Endothelial cell of hepatic sinusoid (primary cell): Measurements from ENCODE around the gene AK8.

Experiments used
- in situ Hi-C: cut with HindIII; loops from 2 replicates; pipeline ENCODE4 v1.10.0; 2017; ENCODE audit warnings: low sequenced_read_pairs

Gene AK8

DNA sequence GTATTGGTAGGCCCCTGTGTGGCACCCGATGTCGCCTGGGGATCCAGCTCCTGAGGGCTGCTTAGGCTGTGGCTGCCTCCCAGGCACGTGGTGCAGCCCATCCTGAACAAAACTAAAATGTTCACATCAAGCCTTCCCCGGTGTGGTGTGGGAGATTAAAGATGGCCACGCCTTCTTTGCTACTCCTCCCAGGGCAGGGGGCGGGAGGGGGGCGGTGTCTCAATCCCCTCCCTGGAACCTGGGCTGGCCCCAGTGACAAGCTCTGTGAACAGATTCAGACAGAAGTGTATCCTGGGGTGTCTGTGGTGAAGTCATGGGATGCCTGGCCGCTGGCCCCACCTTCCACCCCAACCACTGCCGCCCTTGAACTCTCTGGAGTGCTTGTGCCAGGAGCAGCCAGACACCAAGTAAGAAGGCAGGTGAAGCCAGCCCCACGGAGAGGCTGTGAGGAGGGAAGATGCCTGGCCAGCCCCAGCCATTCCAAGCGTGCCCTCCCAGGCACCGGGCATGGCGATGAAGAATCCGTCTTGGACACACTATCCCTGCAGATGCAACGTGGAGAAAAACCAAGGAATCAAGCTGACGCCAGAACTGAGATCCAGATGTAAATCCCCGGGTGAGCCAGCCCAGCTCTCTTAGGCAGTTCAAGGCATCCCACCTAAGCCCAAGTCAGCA is 75.8 kb downstream of the AK8 start:
- in situ Hi-C loops = no loop called here

- in situ Hi-C loops = no loop called here
Observed at GRCh38 chr9:132801659-132802058, 76.4 kb downstream of the AK8 start.

DNA sequence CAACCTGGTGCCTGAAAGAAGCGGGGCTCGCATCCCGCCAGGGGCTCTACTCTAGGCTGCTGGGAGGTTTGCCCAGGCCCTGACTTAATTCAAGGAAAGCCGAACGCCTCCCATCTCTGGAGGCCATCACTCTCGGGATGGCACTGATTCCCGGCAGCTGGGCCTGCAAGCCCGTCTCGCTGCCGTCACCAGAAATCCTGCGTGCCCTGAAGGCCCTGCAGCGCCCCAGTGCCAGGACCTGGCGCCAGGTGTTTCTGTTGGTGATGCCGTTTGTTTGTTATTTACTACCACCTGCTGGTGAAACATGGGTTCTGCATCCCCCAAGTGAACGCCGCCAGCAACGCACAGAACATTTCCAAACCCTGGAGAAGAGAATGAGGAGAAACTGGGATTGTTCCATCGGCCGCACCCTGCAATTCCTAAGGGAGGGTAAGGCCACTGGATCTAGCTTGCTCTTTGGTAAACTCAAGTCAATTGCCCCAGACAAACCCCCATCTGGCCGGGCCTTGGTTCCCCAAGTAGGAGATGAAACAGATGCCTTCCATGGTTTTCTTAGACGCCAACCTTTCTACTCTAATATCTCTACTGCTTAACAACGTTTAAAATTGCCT is 77.9 kb downstream of the AK8 start:
- in situ Hi-C loops = no loop called here

- in situ Hi-C loops = no loop called here
Observed at GRCh38 chr9:132798817-132799790, 79.0 kb downstream of the AK8 start.

DNA sequence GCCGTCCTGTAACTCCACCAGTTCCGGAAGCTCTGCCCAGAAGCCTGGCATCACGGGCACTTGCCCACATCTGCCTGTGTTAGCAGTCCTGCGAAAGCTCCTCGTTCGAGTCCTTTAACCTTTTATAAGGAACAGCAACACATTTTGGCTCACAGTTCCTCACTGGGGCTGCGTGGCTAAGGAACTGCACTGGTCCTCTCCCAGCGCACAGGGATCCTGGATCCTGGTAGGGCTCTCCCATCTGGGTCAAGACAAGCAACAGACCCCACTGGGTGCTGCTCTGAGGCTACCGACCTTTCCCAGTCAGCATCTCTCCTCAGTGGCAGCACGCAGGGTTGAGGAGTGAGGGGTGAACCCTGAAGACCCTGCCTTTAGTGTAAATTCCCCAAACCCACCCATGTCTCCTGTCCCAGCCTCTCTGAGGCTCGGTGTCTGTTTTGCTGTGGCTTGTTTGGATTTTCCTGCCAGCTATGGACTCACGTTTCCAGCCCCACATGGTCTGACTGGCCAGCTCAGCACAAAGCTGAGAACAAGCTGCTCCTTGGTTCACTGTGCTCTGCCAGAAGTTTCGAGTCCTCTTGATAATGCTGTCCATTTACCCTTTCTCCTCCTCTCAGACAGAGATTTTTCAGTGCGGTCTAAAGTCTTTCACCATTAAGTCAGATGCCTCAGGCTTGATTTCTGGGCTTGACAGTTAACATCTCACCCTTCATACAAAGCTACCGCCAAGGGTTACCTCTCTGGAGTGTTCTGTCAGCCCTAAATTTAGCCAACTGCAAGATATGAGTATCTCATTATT is 80.0 kb downstream of the AK8 start:
- in situ Hi-C loops = no loop called here

GRCh38 chr9:132795511-132796303 is 82.4 kb downstream of the AK8 start:
- in situ Hi-C loops = no loop called here

DNA sequence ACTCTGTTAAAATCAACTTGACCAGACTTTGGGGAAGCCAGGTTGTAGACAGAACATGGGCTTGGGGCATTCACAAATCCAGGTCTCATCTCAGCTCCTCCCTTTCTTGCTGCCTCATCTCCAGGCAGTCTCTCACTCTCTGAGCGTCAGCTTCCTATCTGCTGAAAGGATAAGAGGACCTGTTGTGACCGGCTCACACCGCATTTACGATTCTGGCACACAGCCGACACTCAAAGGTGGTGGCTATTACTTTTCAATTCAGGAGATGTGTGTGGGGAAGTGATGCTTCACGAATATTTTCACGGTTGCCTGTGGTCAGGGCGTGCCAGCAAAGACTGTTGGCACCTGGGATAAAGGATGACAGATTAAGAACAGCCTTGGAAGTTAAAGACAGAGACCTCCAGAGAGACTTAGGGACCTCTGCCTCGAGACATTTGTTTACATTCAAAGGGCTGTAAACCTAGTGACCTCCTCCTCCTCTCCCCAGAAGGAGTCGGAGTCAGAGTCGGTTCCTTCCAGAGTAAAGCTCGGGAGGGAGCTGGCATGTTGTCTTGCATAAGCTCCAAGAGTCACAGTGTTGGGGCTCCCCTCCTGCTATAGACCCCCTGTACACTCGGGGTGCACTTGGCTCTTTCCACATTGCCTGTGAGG is 83.2 kb downstream of the AK8 start:
- in situ Hi-C loops = no loop called here

GRCh38 chr9:132793606-132794580 is 84.2 kb downstream of the AK8 start:
- in situ Hi-C loops = no loop called here

- in situ Hi-C loops = no loop called here
Observed at GRCh38 chr9:132792547-132792946, 85.5 kb downstream of the AK8 start.

DNA sequence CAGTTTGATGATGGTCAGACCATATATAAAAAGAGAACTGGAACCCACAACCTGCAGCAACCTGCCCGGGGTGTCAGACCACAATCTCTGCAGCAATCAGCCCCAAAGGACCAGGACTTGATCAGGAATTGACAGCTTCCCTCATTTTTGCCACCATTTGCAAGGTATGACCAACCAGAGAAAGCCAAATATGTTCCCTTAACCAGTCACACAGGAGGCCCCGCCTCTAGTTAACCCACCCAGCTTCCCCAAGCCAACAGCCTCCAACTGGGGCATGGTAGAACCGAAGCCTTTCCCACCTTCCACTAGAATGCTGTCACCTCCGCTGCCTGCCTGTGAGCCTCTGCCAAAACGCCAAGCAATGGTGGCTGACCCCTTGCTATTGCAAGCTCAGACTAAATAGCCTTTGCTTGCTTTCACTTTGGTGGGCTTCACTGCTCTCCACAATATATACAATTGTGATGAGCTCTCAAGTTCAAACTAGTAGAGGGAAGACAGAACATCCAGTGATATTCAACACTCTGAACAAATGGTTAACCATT is 86.3 kb downstream of the AK8 start:
- in situ Hi-C loops = no loop called here

GRCh38 chr9:132789719-132790118 is 88.4 kb downstream of the AK8 start:
- in situ Hi-C loops = loop anchor here (10.0 kb wide), 1 partner anchor 305 kb away; no protein-coding TSS in a partner anchor

- in situ Hi-C loops = loop anchor here (10.0 kb wide), 1 partner anchor 304 kb away; no protein-coding TSS in a partner anchor
Observed at GRCh38 chr9:132788378-132788777, 89.7 kb downstream of the AK8 start.

- in situ Hi-C loops = loop anchor here (10.0 kb wide), 1 partner anchor 303 kb away; no protein-coding TSS in a partner anchor
Observed at GRCh38 chr9:132787748-132788159, 90.3 kb downstream of the AK8 start.

GRCh38 chr9:132784286-132784830 is 93.7 kb downstream of the AK8 start:
- in situ Hi-C loops = loop anchor here (10.0 kb wide), 1 partner anchor 300 kb away; no protein-coding TSS in a partner anchor

DNA sequence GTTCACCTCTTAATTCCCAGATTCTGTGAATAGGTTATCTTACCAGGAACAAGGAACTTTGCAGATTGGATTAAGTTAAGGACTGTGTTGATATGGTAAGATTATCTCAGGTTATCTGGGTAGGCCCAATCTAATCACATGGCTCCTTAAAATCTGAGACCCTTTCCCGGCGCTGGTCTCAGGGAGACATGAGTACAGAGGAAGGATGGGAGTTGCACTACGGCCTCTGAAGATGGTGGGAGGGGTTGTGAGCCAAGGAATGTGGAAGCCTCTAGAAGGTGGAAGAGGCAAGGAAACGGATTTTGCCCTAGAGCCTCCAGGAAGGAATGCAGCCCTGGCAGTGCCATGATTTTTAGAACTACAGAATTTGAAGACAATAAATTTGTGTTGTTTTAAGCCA is 95.1 kb downstream of the AK8 start:
- in situ Hi-C loops = loop anchor here (10.0 kb wide), 1 partner anchor 298 kb away; no protein-coding TSS in a partner anchor

DNA sequence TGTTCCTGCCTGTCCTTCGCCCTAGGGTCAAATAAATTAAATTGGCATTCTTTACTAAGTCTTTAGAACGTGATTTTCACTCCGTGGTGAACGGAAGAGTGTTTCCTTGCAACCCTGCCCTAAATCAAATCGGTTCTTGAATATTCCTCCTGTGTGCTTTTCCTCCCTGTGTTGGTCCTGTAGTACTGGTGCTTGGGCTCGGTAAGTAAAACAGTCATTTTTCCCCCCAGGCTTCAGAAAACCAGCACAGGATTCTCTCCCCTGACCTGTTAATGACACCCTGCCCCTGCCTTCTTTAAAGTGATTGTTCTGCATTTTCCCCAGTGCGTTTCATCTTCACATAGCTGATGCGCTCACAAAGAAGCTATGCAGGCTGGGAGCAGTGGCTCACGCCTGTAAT is 96.0 kb downstream of the AK8 start:
- in situ Hi-C loops = loop anchor here (10.0 kb wide), 1 partner anchor 297 kb away; no protein-coding TSS in a partner anchor
